ENCODE results near the gene ELP5. TPM values are rescaled to one million over a fixed set of nuclear protein-coding genes. Genes with fewer than 3 reads are reported as not detected.
A peak's percentile ranks its signal among the peaks of the same experiment; 100 is the strongest.

The ELP5 gene
- total RNA-seq, 1 donor from 2014 or later = 26.9 TPM

DNA sequence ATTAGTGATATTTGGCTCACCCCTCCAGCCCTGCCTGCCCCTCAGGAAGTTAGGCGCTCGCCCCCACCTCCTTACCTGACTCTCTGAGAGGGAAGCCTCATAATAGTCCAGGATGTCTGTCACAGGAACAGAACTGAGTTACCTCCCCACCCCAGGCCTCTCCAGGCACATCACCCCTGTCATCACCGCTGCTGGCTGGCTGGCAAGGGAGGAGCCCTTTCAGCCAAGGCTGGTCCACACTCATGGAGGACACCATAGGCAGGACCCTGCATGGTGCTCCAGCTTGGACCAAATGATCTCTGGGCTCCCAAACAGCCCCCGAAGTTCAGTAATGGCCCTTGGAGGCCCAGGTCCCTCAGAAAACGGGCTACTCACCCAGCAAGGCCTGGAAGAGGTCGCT is 33.8 kb upstream of the ELP5 start:
- DNase-seq (ENCODE audit: low spot score in 2 of 2) = no peak
- no peak for FAIRE-seq

DNA sequence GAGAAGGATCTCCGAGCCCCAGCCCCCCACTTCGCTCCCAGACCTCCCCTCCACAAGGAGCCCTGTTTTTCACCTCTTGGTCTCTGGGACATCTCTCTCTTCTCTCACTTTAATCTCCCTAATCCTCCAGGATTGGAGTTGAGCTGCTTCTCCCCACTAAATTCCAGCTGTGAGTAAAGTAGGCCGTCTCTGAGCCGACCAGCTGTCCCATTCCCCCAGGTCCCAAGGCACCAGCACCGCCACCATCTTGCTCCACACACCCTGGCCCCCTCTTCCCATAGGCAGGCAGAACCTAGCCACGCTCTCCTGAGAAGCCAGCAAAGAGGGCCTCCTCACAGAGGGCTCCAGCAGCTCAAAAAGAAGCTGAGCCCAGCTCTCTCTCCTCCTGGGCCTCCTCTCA is 33.3 kb upstream of the ELP5 start:
- DNase-seq (ENCODE audit: low spot score in 2 of 2) = no peak
- no peak for FAIRE-seq

DNA sequence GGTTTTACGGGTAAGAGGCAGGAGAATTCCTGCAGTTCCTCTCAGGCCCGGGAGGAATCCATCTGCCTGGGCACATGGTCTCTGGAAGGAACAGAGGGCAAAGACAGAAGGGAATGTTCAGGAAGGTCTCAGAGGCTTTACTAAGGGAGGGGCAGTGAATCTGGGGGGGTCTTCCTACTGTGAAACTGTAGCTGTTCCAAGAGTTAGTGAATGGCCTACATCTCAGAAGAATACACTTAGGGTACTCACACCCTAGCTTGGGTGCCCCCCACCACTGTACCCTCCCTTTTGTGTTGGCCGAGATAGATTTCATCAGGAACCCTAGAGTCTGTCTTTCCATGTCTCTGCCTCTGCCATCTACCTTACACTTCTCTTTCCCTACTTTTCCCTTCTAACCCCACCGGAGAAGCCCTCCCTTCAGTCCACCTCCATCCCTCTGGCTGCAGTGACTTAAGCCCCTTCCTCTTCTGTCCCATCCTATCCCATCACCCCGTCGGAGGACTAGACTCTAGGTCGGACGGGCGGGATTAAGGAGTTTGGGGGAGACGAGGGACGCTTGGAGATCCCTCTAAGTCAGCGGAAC is 32.7 kb upstream of the ELP5 start:
- no peak for DNase-seq (ENCODE audit: low spot score in 2 of 2)
- FAIRE-seq = no peak

DNA sequence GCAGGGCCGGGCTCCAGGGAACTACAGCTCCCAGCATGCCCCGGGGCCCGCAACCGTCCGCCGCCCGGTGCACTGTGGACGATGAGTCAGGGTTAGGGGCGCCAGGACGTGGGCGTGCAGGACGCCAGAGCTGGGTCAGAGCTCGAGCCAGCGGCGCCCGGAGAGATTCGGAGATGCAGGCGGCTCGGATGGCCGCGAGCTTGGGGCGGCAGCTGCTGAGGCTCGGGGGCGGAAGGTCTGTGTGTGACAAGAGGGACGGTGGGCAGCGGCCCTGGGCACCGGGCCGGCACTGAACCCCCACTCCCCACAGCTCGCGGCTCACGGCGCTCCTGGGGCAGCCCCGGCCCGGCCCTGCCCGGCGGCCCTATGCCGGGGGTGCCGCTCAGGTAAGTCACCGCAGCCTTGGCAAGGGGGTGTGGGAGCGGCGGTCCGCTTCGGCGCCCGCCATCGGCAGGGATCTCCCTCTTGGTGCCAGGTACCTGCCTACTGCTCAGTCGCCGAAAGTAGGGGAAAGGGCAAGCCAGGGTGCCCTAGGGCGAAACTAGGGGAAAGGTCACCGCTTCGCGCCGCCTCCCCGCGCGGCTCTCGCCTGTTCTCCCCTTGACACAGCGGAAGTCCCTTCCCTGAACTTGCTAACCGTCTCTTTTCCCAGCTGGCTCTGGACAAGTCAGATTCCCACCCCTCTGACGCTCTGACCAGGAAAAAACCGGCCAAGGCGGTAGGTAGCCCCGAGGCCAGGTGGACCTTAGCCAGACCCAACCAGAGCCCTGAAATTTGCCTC is 32.0 kb upstream of the ELP5 start, which contains the start of the genes ACADVL and DLG4:
Gene ACADVL, plus strand, starts transcription at position 127 of the 781 bp plus-strand sequence. Its CDS starts 47 bp downstream, at position 174.
Gene DLG4, minus strand, starts transcription at position 25 of the 781 bp plus-strand sequence.
- peak; percentile 90 to 95 for DNase-seq (ENCODE audit: low spot score in 2 of 2)
- FAIRE-seq = no peak

DNA sequence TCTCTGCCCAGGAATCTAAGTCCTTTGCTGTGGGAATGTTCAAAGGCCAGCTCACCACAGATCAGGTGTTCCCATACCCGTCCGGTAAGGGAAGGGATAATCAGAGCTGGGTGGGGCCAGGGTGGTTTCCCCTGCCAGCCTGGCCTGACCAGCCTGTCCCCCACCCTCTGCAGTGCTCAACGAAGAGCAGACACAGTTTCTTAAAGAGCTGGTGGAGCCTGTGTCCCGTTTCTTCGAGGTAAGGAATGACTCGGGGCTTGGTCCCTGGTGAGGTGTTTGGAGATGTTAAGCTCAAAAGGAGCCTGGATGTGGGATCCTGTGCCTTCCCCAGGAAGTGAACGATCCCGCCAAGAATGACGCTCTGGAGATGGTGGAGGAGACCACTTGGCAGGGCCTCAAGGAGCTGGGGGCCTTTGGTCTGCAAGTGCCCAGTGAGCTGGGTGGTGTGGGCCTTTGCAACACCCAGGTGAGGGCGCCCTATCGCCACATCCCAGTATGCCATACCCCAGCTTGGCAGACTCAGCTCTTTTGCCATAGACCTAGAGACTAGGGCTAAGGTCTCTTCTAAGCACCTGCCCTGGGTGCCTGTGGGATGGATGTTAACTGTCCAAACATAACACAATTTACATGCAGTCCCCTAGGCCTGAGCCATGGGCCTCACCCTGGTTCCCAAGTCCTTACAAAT is 31.3 kb upstream of the ELP5 start:
- no peak for DNase-seq (ENCODE audit: low spot score in 2 of 2)
- FAIRE-seq = no peak

DNA sequence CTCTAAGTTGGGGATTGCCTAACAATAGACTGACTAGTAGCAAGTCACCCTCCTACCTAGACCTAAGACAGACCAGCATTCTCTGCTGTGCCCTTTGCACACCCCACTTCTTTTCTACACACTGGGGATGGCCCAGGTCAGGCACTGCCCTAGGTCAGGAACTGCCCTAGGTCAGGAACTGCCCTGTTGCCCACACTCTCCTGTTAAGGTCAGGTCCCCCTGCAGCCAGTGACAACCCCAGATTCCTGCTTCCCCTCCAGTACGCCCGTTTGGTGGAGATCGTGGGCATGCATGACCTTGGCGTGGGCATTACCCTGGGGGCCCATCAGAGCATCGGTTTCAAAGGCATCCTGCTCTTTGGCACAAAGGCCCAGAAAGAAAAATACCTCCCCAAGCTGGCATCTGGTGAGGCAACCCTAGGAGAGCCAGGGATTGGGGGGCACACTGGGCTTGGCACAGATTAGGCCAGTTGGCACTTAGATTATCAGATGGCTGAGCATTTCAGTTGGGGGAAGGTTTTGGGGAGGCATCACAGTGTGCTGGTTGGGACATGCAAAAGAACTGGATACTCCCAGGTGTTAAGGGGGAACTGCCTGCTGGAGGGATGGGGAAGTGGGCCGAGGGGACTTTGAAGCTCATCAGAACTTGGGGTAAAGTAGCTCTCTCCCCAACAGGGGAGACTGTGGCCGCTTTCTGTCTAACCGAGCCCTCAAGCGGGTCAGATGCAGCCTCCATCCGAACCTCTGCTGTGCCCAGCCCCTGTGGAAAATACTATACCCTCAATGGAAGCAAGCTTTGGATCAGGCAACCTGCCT is 30.5 kb upstream of the ELP5 start:
- FAIRE-seq = no peak
- no peak for DNase-seq (ENCODE audit: low spot score in 2 of 2)

DNA sequence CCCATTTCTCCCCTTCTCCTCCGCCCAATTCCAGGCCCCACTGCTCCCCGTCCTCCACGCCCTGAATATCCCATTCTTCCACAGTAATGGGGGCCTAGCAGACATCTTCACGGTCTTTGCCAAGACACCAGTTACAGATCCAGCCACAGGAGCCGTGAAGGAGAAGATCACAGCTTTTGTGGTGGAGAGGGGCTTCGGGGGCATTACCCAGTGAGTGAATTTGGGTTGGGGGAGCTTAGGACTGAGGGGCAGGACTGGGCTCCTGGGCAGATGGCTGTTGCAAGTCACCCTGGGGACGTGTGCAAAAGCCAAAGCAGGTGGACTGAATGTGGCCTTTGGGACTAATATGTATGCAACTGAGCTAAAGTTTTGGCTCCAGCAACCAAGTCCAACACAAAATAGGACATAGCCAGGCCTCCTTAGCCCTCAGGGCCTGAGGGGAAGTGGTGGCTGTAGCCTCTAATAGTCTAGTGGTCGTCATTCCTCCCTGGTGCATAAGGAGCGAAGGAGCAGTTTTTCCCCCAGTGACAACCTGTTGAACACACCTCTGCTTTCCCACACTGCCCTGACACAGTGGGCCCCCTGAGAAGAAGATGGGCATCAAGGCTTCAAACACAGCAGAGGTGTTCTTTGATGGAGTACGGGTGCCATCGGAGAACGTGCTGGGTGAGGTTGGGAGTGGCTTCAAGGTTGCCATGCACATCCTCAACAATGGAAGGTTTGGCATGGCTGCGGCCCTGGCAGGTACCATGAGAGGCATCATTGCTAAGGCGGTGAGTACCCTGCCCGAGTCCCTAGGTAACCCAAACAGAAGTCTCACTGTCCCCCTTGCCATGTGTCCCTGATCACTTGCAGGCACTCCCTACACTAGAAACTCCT is 29.7 kb upstream of the ELP5 start:
- DNase-seq (ENCODE audit: low spot score in 2 of 2) = no peak
- no peak for FAIRE-seq

DNA sequence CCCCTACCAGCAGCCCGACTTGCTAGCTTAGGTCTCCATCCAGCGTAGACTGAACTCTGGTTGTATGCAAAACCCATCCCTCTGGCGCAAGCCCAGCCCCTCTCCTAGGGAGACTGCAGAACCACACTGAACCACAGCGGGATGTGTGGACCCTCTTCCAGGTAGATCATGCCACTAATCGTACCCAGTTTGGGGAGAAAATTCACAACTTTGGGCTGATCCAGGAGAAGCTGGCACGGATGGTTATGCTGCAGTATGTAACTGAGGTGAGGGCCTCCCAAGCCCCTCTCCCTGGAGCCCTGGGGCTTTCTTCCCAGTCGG is 29.1 kb upstream of the ELP5 start:
- DNase-seq (ENCODE audit: low spot score in 2 of 2) (no peak), FAIRE-seq (no peak)

DNA sequence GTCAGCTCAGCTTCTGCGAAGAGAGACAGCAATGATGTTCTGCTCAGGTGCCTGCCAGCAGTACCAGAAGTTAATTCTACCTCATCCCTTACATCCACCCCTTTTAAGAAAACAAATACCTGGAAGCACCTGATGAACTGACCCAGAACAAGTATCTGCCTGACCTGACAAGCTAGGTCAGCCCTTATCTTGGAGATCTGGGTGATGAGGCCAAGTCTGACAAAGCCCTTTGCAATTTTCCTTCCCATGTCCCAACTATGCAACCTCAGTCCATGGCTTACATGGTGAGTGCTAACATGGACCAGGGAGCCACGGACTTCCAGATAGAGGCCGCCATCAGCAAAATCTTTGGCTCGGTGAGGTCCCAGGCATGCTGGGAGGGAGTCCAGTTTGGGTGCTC is 28.6 kb upstream of the ELP5 start:
- FAIRE-seq (no peak), DNase-seq (ENCODE audit: low spot score in 2 of 2) (no peak)

DNA sequence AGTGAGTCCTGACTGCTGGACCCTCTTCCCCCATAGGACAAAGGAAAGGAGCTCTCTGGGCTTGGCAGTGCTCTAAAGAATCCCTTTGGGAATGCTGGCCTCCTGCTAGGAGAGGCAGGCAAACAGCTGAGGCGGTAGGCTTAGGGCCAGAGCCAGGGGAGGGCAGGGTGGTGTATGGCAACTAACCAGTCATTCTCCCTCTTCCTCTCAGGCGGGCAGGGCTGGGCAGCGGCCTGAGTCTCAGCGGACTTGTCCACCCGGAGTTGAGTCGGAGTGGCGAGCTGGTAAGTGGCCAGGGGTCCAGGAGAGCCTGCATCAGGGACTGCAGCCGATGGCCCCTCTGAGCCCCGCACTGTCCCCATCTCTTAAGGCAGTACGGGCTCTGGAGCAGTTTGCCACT is 27.9 kb upstream of the ELP5 start:
- FAIRE-seq (no peak), DNase-seq (ENCODE audit: low spot score in 2 of 2) (no peak)

DNA sequence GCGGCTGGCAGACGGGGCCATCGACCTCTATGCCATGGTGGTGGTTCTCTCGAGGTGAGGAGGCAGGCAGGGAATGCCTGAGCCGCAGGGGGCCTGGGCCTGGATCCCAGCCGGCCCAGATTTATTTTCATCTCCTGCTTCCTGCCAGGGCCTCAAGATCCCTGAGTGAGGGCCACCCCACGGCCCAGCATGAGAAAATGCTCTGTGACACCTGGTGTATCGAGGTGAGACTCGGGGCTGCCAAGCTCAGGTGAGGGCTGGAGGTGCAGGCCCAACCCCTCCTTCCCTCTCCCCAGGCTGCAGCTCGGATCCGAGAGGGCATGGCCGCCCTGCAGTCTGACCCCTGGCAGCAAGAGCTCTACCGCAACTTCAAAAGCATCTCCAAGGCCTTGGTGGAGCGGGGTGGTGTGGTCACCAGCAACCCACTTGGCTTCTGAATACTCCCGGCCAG is 27.3 kb upstream of the ELP5 start:
- DNase-seq (ENCODE audit: low spot score in 2 of 2) (no peak), FAIRE-seq (no peak)

DNA sequence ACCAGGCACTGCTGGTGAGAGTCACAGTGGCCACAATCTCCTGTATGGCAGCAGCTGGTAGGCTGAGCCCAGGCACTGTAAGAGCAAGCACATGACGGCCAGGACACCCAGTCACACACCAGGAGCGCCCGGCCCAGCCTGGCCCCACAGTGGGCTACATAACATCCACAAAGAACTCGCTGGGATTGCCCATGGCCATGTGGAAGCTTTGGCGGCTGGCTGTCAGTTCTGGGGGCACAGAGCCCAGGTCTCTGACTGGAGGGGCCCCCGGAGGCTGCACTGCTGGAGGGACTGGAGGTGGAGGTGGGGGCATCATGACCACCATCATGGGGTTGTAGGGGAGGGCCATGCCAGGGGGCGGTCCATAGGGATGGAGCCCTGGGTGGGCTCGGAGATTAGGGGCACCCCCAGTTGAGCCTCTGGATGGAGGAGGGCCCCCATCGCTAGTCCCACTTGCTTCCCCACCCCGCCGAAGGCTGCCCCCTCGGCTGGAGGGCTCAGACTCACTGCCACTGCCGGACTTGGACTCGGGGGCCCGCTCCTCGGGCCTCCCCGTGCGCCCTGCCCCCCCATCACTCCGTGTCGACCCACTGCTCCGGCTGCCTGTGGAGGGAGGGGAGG is 26.2 kb upstream of the ELP5 start:
- DNase-seq (ENCODE audit: low spot score in 2 of 2) (no peak), FAIRE-seq (no peak)

DNA sequence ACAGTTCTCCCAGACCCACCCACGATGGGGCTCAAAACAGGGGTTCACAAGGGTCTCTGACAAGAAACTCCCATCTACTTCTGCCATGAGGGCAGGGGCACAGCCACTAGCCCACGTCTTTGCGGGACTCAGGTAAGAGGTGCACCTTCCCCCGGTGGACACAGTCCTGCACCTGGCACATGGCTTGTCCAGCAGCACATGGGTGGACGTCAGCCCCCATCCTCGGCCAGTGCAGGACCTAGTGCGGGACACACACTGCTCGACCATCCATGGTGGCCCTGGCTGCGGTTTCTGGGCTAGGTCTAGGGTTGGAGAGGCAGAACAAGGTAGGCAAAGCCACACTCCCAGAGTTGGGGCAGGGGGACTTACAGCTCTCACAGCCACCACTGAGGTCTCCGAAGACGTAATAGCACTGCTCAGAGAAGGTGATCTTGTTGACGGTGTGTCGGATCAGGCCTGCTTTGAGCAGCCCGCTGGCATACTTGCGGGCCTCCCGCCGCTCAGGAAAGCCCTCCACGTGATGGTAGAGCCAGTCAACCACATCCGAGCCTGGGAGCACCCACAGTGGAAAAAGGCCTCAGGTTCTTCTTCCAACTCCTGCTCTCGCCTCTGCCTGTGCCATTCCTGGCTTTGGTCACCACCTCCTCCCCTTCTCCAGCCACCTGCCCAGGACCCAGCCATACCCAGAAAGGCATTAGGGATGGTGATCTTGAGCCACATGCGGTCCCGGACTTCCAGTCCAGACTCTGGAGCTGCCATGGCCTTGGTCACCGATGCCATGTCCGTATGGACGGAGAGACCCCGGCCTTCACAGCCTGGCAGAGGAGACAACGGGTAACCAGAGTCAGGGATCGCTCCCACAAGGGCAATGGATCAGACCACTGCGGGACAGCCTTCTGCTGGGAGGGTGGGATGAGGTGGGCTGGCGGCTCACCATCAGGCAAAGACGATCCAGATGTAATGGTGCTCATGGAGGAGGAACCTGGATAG is 25.0 kb upstream of the ELP5 start:
- DNase-seq (ENCODE audit: low spot score in 2 of 2) (no peak), FAIRE-seq (no peak)

DNA sequence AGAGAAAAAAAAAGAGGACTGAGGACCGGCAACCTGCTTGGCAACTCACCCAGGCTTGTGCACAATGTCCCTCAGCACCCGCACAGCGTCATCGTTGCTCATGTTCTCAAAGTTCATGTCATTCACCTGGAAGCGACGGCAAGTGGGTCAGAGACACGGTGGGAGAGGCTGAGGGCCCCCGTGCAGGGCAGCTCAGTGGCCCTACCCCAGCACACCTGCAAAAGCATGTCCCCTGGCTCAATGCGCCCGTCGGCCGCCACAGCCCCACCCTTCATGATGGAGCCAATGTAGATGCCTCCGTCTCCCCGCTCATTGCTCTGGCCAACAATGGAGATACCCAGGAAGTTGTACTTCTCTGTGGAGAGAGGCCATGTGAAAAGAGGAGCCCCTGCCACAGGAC is 23.1 kb upstream of the ELP5 start:
- FAIRE-seq = no peak

DNA sequence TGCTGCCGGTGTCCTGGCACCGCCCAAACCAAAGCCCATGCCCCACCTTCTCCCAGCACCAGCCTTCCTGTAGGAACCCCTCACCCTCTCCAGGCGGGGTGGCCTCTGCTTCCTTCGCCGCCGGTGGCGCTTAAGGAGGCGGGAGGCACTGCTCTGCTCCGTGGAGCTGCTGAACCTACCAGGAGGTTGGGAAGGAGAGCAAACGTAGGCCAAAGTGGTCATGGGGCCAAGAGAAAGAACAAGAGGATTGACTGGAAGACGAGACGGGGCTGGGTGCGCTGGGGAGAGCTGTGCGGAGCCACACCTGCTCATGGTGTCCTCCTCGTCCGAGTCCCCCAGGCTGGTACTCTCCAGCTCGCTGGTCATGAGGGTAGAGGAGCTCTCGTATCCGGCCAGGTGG is 22.5 kb upstream of the ELP5 start:
- DNase-seq (ENCODE audit: low spot score in 2 of 2) (no peak), FAIRE-seq (no peak)

More for the DNA sequence above, 23.1 kb upstream of the ELP5 start:
- DNase-seq (ENCODE audit: low spot score in 2 of 2) = no peak

DNA sequence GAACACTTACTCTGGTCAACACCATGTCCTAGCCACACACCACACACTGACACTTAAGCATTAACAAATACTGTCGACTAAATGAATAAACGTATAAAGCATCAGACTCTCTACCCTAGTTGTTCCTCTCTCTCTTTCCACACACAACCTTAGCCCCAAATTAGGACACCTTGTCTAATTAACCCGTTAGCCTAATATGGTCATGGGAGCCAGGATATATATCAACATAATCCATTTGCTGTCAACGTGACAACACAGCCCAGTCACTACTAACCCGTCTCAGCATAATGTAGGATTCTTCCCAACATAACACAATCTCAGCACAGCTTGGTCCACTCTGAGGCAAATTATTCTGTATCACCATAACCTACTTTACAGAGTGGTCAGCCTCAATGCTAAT is 19.9 kb upstream of the ELP5 start:
- FAIRE-seq (no peak), DNase-seq (ENCODE audit: low spot score in 2 of 2) (no peak)

DNA sequence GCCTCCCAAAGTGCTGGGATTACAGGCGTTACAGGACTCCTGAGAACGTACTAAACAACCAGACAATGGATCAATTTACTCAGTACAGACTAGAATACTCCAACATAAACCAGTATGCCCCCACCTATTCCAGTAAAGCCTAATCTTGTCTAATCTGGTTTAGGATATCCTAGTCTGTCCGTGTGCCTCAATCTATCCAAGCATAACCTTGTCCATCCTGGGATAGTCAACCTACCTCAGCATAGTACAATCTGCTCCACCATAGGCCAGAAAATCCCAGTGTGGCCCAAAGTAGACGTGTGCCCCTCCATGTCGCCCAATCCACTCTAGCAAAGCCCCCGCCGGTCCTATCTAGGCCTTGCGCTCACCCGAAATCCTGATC is 18.3 kb upstream of the ELP5 start:
- no peak for DNase-seq (ENCODE audit: low spot score in 2 of 2)
- FAIRE-seq = no peak
